ENCODE measurements around the gene UNC13B. TPM values are rescaled to one million over a fixed set of nuclear protein-coding genes. Genes with fewer than 3 reads are reported as not detected.

The UNC13B gene
- total and polyA plus RNA-seq, 9 of the 15 experiments (the other 6 are each of a cell fraction or from before 2014, with no cell fraction given): 2.4 to 11.5 (median 8.6) TPM

DNA sequence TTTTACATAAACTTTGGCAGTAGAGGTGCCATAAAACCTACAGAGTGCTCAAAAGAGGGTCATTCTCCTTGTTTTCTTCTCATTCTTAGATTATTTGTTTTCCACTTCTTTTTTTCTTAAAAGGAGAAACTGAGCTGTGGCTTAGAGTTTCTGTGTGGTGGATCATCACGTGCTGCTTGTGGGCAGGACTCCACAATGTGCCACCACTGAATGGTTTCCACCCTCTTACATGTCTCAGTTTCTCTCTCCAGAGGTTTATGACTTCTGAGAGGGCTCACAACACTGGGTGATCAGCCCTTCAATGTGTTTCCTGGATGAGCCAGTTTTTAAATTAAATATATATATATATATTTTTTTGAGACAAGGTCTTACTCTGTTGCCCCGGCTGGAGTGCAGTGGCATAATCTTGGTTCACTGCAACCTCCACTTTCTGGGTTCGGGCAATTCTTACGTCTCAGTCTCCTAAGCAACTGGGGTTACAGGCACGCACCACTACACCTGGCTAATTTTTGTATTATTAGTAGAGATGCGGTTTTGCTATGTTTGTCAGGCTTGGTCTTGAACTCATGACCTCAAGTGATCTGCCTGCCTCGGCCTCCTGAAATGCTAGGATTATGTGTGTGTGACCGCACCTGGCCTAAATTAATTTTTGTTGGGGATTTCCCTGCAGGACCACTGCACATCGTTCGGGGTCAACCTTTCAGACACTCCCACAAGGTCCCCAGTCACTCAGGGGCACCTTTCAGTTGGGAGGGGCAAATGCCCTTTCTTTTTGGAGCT is 3.1 kb upstream of the UNC13B start:
- DNase-seq (ENCODE audit: extremely low read depth in 1 of 4, low spot score in 3 of 4) (no peak), FAIRE-seq (no peak), ATAC-seq (no peak)
- WGBS (ENCODE audit: insufficient coverage, low coverage, missing lambda C conversion rate): 56% methylated on average over 8 of the region's 10 CpGs
- Histone ChIP-seq H3K4me3 (no peak overlapping the region), H2AFZ (ENCODE audit: low read depth, low read length) (no peak overlapping the region), H3K27ac (ENCODE audit: extremely low read depth, low read depth, low read length) (no peak overlapping the region), H3K27me3 (ENCODE audit: control insufficient read depth in 2 of 2, insufficient read depth in 2 of 2, low read length in 2 of 2) (no peaks in the 10 kb centered on the region), H3K4me1 (replicated peaks in 1 of 2; ENCODE audit: control insufficient read depth in 2 of 2, insufficient read depth in 2 of 2, low read length in 2 of 2) (peaks cover 4 to 6% of the 10 kb centered on the region in 2 experiments), H3K79me2 (ENCODE audit: control insufficient read depth, insufficient read depth, low read length) (peaks cover 7% of the 10 kb centered on the region; the same call in 1 of the 3 replicates), H4K20me1 (replicated peaks; ENCODE audit: control insufficient read depth, insufficient read depth, low read length) (no peaks in the 10 kb centered on the region), H3K36me3 (ENCODE audit: control insufficient read depth, insufficient read depth, low read length) (no peaks in the 10 kb centered on the region), H3K9me1 (ENCODE audit: control insufficient read depth, insufficient read depth, low read length) (no peaks in the 10 kb centered on the region), H3K9me3 (replicated peaks; ENCODE audit: control insufficient read depth, insufficient read depth, low read depth, low read length) (no peaks in the 10 kb centered on the region), H3K9ac (ENCODE audit: insufficient read depth in 1 of 2, low read depth in 2 of 2, low read length in 2 of 2) (no peak overlapping the region), H3K4me2 (ENCODE audit: insufficient read depth, low read length) (no peak overlapping the region)
- POLR2A ChIA-PET: no interaction called here
- BruUV-seq (replicated peaks): no TSS peak
- in situ Hi-C loops (cut with MboI): no loop called here
- TF ChIP-seq ZNF253 (CRISPR knock-in tag; conservative IDR thresholded peaks at IDR 0.05): no peak
- intact Hi-C loops (cut with micrococcal nuclease): no loop called here
- CTCF ChIA-PET (ENCODE audit: low intra/inter-chr PET ratio): no interaction called here

DNA sequence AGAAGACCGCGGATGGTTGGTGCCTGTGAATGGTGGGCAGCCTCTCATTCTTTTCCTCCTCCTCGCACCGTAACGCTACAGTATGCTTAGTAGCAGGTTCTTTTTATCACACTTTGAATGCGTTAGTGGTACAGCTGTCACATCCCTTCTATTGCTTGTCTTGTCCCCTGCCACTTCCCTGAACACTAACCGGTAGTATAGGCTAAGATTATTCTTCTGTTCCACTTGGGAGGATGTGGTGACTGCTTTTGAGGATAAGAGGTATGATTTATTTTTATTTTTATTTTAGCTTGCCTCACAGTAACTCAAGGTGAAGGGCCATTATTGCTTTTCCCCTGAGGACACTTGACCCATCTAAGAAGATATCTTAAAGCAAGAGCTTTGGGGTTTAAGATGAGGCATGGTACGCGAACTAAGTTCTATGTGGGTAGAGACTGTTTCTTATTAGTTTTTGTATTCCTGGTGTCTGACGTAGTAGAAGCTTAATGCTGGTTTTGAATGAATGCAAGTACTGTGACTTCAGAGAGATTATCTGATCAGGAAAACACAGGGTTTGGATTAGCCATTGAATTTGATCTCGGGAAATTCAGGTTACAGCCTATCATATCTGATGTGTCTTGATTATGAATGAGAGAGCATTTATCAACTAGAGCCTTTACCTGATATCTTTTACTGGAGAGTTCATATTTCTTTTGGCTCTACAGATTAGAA is 951 bp downstream of the UNC13B start:
- DNase-seq (ENCODE audit: extremely low read depth in 1 of 4, low spot score in 3 of 4) (peak in 1 of 4 experiments; percentile 6), FAIRE-seq (peak; percentile 61), ATAC-seq (peak; percentile 31)
- H3K27ac ChIP-seq (ENCODE audit: extremely low read depth, low read depth, low read length): peak overlapping the region; percentile 71
- POLR2A ChIA-PET: interaction anchor here (1.2 kb wide), 1 partner anchor 10 kb away, joined by 6 read pairs; no protein-coding TSS in a partner anchor
- intact Hi-C loops (cut with micrococcal nuclease) (loop anchor here (5.0 kb wide), 1 partner anchor 45 kb away; the partner anchor contains the start of gene ATOSB), in situ Hi-C loops (cut with MboI) (no loop called here)
- 0% methylated on average over 11 of the region's 11 CpGs for WGBS (ENCODE audit: insufficient coverage, low coverage, missing lambda C conversion rate)
- peak overlapping the region; percentile 78 for H3K4me3 ChIP-seq
- peak overlapping the region; percentile 97 for H2AFZ ChIP-seq (ENCODE audit: low read depth, low read length)
- H3K4me2 ChIP-seq (ENCODE audit: insufficient read depth, low read length): peak overlapping the region; percentile 95
- peaks cover 4 to 6% of the 10 kb centered on the region in 2 experiments; a peak in 4 of 5 replicates for H3K4me1 ChIP-seq (replicated peaks in 1 of 2; ENCODE audit: control insufficient read depth in 2 of 2, insufficient read depth in 2 of 2, low read length in 2 of 2)
- BruUV-seq (replicated peaks): TSS peak; percentile 61
- H3K9me3 ChIP-seq (replicated peaks; ENCODE audit: control insufficient read depth, insufficient read depth, low read depth, low read length): no peaks in the 10 kb centered on the region
- H3K36me3 ChIP-seq (ENCODE audit: control insufficient read depth, insufficient read depth, low read length): no peaks in the 10 kb centered on the region
- no peaks in the 10 kb centered on the region for H4K20me1 ChIP-seq (replicated peaks; ENCODE audit: control insufficient read depth, insufficient read depth, low read length)
- TF ChIP-seq MEIS2 (IDR thresholded peaks at IDR 0.05; ENCODE audit: partially characterized antibody) (peak; percentile 2), TBP (optimal IDR thresholded peaks at IDR 0.05; ENCODE audit: low read depth, low read length) (peak; percentile 4), YY1 (IDR thresholded peaks at IDR 0.05; ENCODE audit: borderline replicate concordance in 1 of 3, control insufficient read depth in 1 of 3, extremely low read depth in 1 of 3, insufficient read depth in 3 of 3, insufficient read length in 1 of 3, insufficient replicate concordance in 2 of 3, low read depth in 1 of 3, low read length in 2 of 3) (no peak), CBX2 (IDR thresholded peaks at IDR 0.05; ENCODE audit: insufficient read depth, low read length, poor library complexity, severe bottlenecking) (no peak), CREB1 (IDR thresholded peaks at IDR 0.05) (no peak), CREB1 (CRISPR knock-in tag; IDR thresholded peaks at IDR 0.05) (no peak)
- H3K9ac ChIP-seq (ENCODE audit: insufficient read depth in 1 of 2, low read depth in 2 of 2, low read length in 2 of 2): peak overlapping the region; percentile 73 to 94
- CTCF ChIA-PET (ENCODE audit: low intra/inter-chr PET ratio): no interaction called here
- no peaks in the 10 kb centered on the region for H3K9me1 ChIP-seq (ENCODE audit: control insufficient read depth, insufficient read depth, low read length)
- no peaks in the 10 kb centered on the region for H3K27me3 ChIP-seq (ENCODE audit: control insufficient read depth in 2 of 2, insufficient read depth in 2 of 2, low read length in 2 of 2)
- H3K79me2 ChIP-seq (ENCODE audit: control insufficient read depth, insufficient read depth, low read length): peaks cover 12% of the 10 kb centered on the region; the same call in 1 of the 3 replicates
